K562 (cell line): ENCODE data around the gene NARF.

Source experiments
- ASH1L ChIP-seq: fragments of 450-650 bp; IDR thresholded peaks from 2 replicates; pipeline ENCODE4 v1.6.1; 2018; ENCODE audit warnings: borderline replicate concordance, mild to moderate bottlenecking, low read depth; ENCODE audit not compliant: partially characterized antibody
- HMGXB4 ChIP-seq: sonication (generic); formaldehyde crosslinking; IDR thresholded peaks from 2 replicates; pipeline ENCODE4 v1.8.1; 2023; ENCODE audit warnings: mild to moderate bottlenecking, missing genetic modification reagents
- TF ChIP-seq, protein P1 (sequence below), 3 experiments: IDR thresholded peaks in 2 of 3; conservative IDR thresholded peaks in 1 of 3; 2 replicates each; pipeline ENCODE4 v1.5.1; 2011 to 2012; ENCODE audit warnings: low read length in 3 of 3, mild to moderate bottlenecking in 3 of 3, control low read depth in 2 of 3, improper control_type of control experiment in 1 of 3, inconsistent platforms in 1 of 3, low read depth in 1 of 3, mixed read lengths in 1 of 3, moderate library complexity in 1 of 3; ENCODE audit not compliant: insufficient read depth in 2 of 3

GRCh38 chr17:82445542-82445941 lies 13.0 kb upstream of the NARF start:
- TF ChIP-seq HMGXB4 (CRISPR knock-in tag) = no peak
- TF ChIP-seq, protein P1, sequence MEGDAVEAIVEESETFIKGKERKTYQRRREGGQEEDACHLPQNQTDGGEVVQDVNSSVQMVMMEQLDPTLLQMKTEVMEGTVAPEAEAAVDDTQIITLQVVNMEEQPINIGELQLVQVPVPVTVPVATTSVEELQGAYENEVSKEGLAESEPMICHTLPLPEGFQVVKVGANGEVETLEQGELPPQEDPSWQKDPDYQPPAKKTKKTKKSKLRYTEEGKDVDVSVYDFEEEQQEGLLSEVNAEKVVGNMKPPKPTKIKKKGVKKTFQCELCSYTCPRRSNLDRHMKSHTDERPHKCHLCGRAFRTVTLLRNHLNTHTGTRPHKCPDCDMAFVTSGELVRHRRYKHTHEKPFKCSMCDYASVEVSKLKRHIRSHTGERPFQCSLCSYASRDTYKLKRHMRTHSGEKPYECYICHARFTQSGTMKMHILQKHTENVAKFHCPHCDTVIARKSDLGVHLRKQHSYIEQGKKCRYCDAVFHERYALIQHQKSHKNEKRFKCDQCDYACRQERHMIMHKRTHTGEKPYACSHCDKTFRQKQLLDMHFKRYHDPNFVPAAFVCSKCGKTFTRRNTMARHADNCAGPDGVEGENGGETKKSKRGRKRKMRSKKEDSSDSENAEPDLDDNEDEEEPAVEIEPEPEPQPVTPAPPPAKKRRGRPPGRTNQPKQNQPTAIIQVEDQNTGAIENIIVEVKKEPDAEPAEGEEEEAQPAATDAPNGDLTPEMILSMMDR (IDR thresholded peaks at IDR 0.05 in 2 of 3, conservative IDR thresholded peaks at IDR 0.05 in 1 of 3; ENCODE audit: insufficient read depth in 2 of 3, low read depth in 1 of 3, low read length in 3 of 3) = no peak
- no peak for TF ChIP-seq ASH1L
